Measurements from ENCODE around the gene KCMF1.
A peak's percentile ranks its signal among the peaks of the same experiment; 100 is the strongest.

The KCMF1 gene

DNA sequence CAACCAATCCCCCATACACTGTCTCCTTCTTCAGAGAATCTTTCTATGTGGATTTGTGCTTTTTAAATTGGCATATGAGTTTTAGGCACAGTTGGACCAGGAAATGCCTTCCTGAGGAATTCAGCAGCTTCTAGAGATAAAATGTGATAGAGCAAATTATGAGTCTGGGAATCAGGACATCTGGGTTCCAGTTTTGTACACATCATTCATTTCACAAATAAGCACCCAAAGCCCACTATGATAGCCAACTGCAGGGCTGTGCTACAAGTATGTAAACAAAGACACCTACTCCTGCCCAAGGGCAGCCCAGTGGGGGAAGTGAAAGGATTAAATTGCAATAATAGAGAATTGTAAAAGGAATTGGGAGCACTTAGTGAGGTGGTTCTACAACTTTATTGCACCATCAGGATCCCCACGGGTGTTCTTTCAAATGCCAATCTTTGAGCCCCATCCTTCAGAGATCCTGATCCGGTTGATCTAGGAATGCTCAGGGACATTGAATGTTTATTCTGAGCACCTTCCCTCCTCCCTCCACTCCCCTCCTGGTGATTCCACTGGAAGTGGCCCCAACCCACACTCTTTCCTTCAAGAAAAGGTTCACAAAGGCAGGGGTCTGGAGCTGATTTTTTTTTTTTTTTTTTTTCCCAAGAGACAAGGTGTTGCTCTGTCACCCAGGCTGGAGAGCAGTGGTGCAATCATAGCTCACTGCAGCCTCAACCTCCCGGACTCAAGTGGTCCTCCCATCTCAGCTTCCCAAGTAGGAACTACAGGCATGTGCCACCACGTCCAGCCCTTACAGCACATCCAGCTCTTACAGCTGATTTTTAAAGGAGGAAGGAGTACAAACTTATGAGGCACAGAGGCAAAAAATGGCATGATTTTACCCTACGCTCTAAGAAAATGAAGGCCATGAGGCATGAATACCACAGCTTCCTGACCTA is 11.1 kb upstream of the KCMF1 start:
- H3K4me1 ChIP-seq (ENCODE audit: control insufficient read depth, insufficient read depth, low read length), result peaks cover 27% of the 10 kb centered on the region
- TF ChIP-seq ZNF777 (tag by site-specific recombination; IDR thresholded peaks at IDR 0.05; ENCODE audit: borderline replicate concordance), result no peak
- TF ChIP-seq, protein P1, sequence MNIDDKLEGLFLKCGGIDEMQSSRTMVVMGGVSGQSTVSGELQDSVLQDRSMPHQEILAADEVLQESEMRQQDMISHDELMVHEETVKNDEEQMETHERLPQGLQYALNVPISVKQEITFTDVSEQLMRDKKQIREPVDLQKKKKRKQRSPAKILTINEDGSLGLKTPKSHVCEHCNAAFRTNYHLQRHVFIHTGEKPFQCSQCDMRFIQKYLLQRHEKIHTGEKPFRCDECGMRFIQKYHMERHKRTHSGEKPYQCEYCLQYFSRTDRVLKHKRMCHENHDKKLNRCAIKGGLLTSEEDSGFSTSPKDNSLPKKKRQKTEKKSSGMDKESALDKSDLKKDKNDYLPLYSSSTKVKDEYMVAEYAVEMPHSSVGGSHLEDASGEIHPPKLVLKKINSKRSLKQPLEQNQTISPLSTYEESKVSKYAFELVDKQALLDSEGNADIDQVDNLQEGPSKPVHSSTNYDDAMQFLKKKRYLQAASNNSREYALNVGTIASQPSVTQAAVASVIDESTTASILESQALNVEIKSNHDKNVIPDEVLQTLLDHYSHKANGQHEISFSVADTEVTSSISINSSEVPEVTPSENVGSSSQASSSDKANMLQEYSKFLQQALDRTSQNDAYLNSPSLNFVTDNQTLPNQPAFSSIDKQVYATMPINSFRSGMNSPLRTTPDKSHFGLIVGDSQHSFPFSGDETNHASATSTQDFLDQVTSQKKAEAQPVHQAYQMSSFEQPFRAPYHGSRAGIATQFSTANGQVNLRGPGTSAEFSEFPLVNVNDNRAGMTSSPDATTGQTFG (tag by site-specific recombination; IDR thresholded peaks at IDR 0.05; ENCODE audit: borderline replicate concordance), result no peak
- TF ChIP-seq SCRT2 (tag by site-specific recombination; IDR thresholded peaks at IDR 0.05), result peak; percentile 53; the same call in 1 of the 2 replicates
- TF ChIP-seq, protein P2, sequence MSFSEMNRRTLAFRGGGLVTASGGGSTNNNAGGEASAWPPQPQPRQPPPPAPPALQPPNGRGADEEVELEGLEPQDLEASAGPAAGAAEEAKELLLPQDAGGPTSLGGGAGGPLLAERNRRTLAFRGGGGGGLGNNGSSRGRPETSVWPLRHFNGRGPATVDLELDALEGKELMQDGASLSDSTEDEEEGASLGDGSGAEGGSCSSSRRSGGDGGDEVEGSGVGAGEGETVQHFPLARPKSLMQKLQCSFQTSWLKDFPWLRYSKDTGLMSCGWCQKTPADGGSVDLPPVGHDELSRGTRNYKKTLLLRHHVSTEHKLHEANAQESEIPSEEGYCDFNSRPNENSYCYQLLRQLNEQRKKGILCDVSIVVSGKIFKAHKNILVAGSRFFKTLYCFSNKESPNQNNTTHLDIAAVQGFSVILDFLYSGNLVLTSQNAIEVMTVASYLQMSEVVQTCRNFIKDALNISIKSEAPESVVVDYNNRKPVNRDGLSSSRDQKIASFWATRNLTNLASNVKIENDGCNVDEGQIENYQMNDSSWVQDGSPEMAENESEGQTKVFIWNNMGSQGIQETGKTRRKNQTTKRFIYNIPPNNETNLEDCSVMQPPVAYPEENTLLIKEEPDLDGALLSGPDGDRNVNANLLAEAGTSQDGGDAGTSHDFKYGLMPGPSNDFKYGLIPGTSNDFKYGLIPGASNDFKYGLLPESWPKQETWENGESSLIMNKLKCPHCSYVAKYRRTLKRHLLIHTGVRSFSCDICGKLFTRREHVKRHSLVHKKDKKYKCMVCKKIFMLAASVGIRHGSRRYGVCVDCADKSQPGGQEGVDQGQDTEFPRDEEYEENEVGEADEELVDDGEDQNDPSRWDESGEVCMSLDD (tag by site-specific recombination; IDR thresholded peaks at IDR 0.05), result no peak
- TF ChIP-seq ZNF354C (tag by site-specific recombination; IDR thresholded peaks at IDR 0.05; ENCODE audit: borderline replicate concordance, low read depth), result no peak
- no peak for TF ChIP-seq ZNF561 (tag by site-specific recombination; IDR thresholded peaks at IDR 0.05; ENCODE audit: borderline replicate concordance)
- TF ChIP-seq OSR2 (tag by site-specific recombination; IDR thresholded peaks at IDR 0.05), result peak; percentile 70; the same call in 1 of the 2 replicates
- TF ChIP-seq FEZF1 (tag by site-specific recombination; IDR thresholded peaks at IDR 0.05), result peak; percentile 71
- TF ChIP-seq ZNF626 (tag by site-specific recombination; IDR thresholded peaks at IDR 0.05), result no peak
- TF ChIP-seq WT1 (tag by site-specific recombination; IDR thresholded peaks at IDR 0.05), result peak; percentile 70
- no peak for TF ChIP-seq ZNF664 (tag by site-specific recombination; IDR thresholded peaks at IDR 0.05)
- TF ChIP-seq, protein P3, sequence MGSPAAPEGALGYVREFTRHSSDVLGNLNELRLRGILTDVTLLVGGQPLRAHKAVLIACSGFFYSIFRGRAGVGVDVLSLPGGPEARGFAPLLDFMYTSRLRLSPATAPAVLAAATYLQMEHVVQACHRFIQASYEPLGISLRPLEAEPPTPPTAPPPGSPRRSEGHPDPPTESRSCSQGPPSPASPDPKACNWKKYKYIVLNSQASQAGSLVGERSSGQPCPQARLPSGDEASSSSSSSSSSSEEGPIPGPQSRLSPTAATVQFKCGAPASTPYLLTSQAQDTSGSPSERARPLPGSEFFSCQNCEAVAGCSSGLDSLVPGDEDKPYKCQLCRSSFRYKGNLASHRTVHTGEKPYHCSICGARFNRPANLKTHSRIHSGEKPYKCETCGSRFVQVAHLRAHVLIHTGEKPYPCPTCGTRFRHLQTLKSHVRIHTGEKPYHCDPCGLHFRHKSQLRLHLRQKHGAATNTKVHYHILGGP (tag by site-specific recombination; IDR thresholded peaks at IDR 0.05), result no peak
- TF ChIP-seq ZNF138 (tag by site-specific recombination; IDR thresholded peaks at IDR 0.05; ENCODE audit: borderline replicate concordance), result no peak
- no peak for TF ChIP-seq ZNF670 (tag by site-specific recombination; IDR thresholded peaks at IDR 0.05; ENCODE audit: low read depth)
- TF ChIP-seq, protein P4, sequence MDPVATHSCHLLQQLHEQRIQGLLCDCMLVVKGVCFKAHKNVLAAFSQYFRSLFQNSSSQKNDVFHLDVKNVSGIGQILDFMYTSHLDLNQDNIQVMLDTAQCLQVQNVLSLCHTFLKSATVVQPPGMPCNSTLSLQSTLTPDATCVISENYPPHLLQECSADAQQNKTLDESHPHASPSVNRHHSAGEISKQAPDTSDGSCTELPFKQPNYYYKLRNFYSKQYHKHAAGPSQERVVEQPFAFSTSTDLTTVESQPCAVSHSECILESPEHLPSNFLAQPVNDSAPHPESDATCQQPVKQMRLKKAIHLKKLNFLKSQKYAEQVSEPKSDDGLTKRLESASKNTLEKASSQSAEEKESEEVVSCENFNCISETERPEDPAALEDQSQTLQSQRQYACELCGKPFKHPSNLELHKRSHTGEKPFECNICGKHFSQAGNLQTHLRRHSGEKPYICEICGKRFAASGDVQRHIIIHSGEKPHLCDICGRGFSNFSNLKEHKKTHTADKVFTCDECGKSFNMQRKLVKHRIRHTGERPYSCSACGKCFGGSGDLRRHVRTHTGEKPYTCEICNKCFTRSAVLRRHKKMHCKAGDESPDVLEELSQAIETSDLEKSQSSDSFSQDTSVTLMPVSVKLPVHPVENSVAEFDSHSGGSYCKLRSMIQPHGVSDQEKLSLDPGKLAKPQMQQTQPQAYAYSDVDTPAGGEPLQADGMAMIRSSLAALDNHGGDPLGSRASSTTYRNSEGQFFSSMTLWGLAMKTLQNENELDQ (tag by site-specific recombination; IDR thresholded peaks at IDR 0.05; ENCODE audit: low read depth), result no peak
- TF ChIP-seq ZNF266 (tag by site-specific recombination; IDR thresholded peaks at IDR 0.05; ENCODE audit: low read depth), result no peak
- TF ChIP-seq, protein P5, sequence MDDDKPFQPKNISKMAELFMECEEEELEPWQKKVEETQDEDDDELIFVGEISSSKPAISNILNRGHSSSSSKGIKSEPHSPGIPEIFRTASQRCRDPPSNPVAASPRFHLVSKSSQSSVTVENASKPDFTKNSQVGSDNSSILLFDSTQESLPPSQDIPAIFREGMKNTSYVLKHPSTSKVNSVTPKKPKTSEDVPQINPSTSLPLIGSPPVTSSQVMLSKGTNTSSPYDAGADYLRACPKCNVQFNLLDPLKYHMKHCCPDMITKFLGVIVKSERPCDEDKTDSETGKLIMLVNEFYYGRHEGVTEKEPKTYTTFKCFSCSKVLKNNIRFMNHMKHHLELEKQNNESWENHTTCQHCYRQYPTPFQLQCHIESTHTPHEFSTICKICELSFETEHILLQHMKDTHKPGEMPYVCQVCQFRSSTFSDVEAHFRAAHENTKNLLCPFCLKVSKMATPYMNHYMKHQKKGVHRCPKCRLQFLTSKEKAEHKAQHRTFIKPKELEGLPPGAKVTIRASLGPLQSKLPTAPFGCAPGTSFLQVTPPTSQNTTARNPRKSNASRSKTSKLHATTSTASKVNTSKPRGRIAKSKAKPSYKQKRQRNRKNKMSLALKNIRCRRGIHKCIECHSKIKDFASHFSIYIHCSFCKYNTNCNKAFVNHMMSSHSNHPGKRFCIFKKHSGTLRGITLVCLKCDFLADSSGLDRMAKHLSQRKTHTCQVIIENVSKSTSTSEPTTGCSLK (tag by site-specific recombination; IDR thresholded peaks at IDR 0.05), result no peak
- peak; percentile 81 for TF ChIP-seq ZFHX2 (tag by site-specific recombination; conservative IDR thresholded peaks at IDR 0.05)
- TF ChIP-seq REPIN1 (tag by site-specific recombination; IDR thresholded peaks at IDR 0.05; ENCODE audit: low read depth), result no peak
- TF ChIP-seq ZNF140 (tag by site-specific recombination; IDR thresholded peaks at IDR 0.05), result no peak
- no peak for TF ChIP-seq KLF9 (tag by site-specific recombination; IDR thresholded peaks at IDR 0.05; ENCODE audit: low read depth)
- TF ChIP-seq, protein P6, sequence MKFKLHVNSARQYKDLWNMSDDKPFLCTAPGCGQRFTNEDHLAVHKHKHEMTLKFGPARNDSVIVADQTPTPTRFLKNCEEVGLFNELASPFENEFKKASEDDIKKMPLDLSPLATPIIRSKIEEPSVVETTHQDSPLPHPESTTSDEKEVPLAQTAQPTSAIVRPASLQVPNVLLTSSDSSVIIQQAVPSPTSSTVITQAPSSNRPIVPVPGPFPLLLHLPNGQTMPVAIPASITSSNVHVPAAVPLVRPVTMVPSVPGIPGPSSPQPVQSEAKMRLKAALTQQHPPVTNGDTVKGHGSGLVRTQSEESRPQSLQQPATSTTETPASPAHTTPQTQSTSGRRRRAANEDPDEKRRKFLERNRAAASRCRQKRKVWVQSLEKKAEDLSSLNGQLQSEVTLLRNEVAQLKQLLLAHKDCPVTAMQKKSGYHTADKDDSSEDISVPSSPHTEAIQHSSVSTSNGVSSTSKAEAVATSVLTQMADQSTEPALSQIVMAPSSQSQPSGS (tag by site-specific recombination; IDR thresholded peaks at IDR 0.05; ENCODE audit: low read depth), result no peak
- no peak for TF ChIP-seq ZNF660 (tag by site-specific recombination; IDR thresholded peaks at IDR 0.05)

More for the DNA sequence above, 11.1 kb upstream of the KCMF1 start:
- peaks cover under 1 to 8% of the 10 kb centered on the region in 2 experiments; a peak in 2 of 3 replicates for H3K36me3 ChIP-seq (ENCODE audit: control insufficient read depth in 2 of 2, insufficient read depth in 1 of 2, low read length in 2 of 2)
- ChIA-PET POLR2A (interaction anchor here (0.6 to 4.4 kb wide), 9 partner anchors 10 to 177 kb away, joined by 3 to 59 read pairs (median 7); partner anchors contain the start of gene KCMF1), CTCF (interaction anchor here (0.6 to 2.9 kb wide), 5 partner anchors 33 to 340 kb away, joined by 3 to 14 read pairs (median 4); no protein-coding TSS in a partner anchor)
- H3K9me3 ChIP-seq (ENCODE audit: control insufficient read depth, insufficient read depth, low read depth, low read length), result no peaks in the 10 kb centered on the region
- H3K4me3 ChIP-seq (ENCODE audit: low read depth, low read length), result no peak overlapping the region
- H3K27ac ChIP-seq (ENCODE audit: extremely low read depth, low read depth, low read length), result peak overlapping the region; percentile 44
